GM12878 (cell line): Measurements from ENCODE around the gene MAML2. TPM values are rescaled to one million over a fixed set of nuclear protein-coding genes. Genes with fewer than 3 reads are reported as not detected.

Experiments used
- ATAC-seq: fragments of 200-7000 bp; cut with Tn5 transposase; 3 replicates; pipeline ENCODE4 v1.9.1; 2020; ENCODE audit warnings: mild to moderate bottlenecking, moderate library complexity
- BruUV-seq: library from RNA; stranded (reverse); fragments of 400-500 nt; replicated peaks from 2 replicates; lab custom pipeline; 2021; lab: Mats Ljungman, UMichigan
- CTCF ChIA-PET: fragments of 300-600 bp; sonication (Branson Sonifier 250); formaldehyde crosslinking; extraction: SDS; loops from one replicate; lab custom pipeline; 2021; ENCODE audit warnings: inconsistent platforms; lab: Yijun Ruan, JAX
- POLR2A ChIA-PET: fragments of 350-600 bp; formaldehyde crosslinking; extraction: SDS; loops from one replicate; lab custom pipeline; 2021; ENCODE audit warnings: inconsistent platforms; lab: Charles Lee
- RAD21 ChIA-PET: fragments of 300-600 bp; sonication (Branson Sonifier 250); formaldehyde crosslinking; loops from one replicate; lab custom pipeline; 2023; ENCODE audit warnings: antibody characterized with exemption; ENCODE audit not compliant: unreplicated experiment; lab: Charles Lee
- SMC1A ChIA-PET: fragments of 300-600 bp; sonication (Branson Sonifier 250); formaldehyde crosslinking; loops from one replicate; lab custom pipeline; 2023; ENCODE audit not compliant: unreplicated experiment, uncharacterized antibody; lab: Charles Lee
- DNase-seq: peaks from one replicate; pipeline ENCODE4 v3.0.0-alpha.2; 2011; ENCODE audit warnings: low read depth, low spot score
- FAIRE-seq: peaks from 3 replicates; lab custom pipeline; 2011; peaks lifted over from hg19 to GRCh38; lab: Jason Lieb, UNC
- H2AFZ ChIP-seq: 2 replicates; pipeline ENCODE4 v1.6.0; 2011; ENCODE audit warnings: low read depth, low read length, control low read depth; ENCODE audit not compliant: control insufficient read depth
- H3K27ac ChIP-seq: 2 replicates; pipeline ENCODE4 v1.5.1; 2011; ENCODE audit warnings: control low read depth; ENCODE audit not compliant: control insufficient read depth, insufficient read depth
- H3K27me3 ChIP-seq, 2 experiments: replicated peaks in 1 of 2; 2 replicates each; pipeline versions ENCODE4 v1.6.0 to v1.6.1; 2011; ENCODE audit warnings: low read length in 1 of 2; ENCODE audit not compliant: control insufficient read depth in 2 of 2, insufficient read depth in 2 of 2
- H3K36me3 ChIP-seq, 2 experiments: 2 replicates each; pipeline ENCODE4 v1.5.1; 2011; ENCODE audit warnings: low read length in 1 of 2; ENCODE audit not compliant: control insufficient read depth in 2 of 2, insufficient read depth in 2 of 2
- H3K4me1 ChIP-seq: 2 replicates; pipeline ENCODE4 v1.6.1; 2011; ENCODE audit warnings: mild to moderate bottlenecking, low read length, moderate library complexity, mixed read lengths; ENCODE audit not compliant: control insufficient read depth, insufficient read depth
- H3K4me2 ChIP-seq: 2 replicates; pipeline ENCODE4 v1.6.0; 2011; ENCODE audit warnings: control low read depth; ENCODE audit not compliant: control insufficient read depth, insufficient read depth
- H3K4me3 ChIP-seq: fragments of 200-600 bp; sonication (generic); 2 replicates; pipeline ENCODE4 v1.5.1; 2016
- H3K79me2 ChIP-seq: 2 replicates; pipeline ENCODE4 v1.6.0; 2011; ENCODE audit warnings: low read length; ENCODE audit not compliant: control insufficient read depth, insufficient read depth
- H3K9ac ChIP-seq: 2 replicates; pipeline ENCODE4 v1.8.0; 2011; ENCODE audit warnings: low read length, control low read depth, mixed read lengths; ENCODE audit not compliant: control insufficient read depth, insufficient read depth
- H3K9me3 ChIP-seq: replicated peaks from 3 replicates; pipeline ENCODE4 v1.5.1; 2011; ENCODE audit warnings: mild to moderate bottlenecking, low read length; ENCODE audit not compliant: control insufficient read depth, insufficient read depth
- H4K20me1 ChIP-seq: 2 replicates; pipeline ENCODE4 v1.6.0; 2011; ENCODE audit not compliant: control insufficient read depth, insufficient read depth
- CHD1 ChIP-seq: IDR thresholded peaks from 2 replicates; pipeline ENCODE4 v1.6.1; 2012; ENCODE audit warnings: low read depth, low read length, improper control_type of control experiment
- ETV6 ChIP-seq, 2 experiments: fragments of 450-650 bp in 1 of 2; IDR thresholded peaks in 1 of 2; conservative IDR thresholded peaks in 1 of 2; 2 replicates each; pipeline ENCODE4 v1.6.1; 2014; ENCODE audit warnings: antibody characterized with exemption in 1 of 2, borderline replicate concordance in 1 of 2, low read depth in 1 of 2, mild to moderate bottlenecking in 1 of 2, moderate library complexity in 1 of 2
- IKZF1 ChIP-seq: fragments of 450-650 bp; conservative IDR thresholded peaks from 2 replicates; pipeline ENCODE4 v1.6.1; 2017; ENCODE audit warnings: antibody characterized with exemption, mild to moderate bottlenecking
- IKZF2 ChIP-seq, 2 experiments: fragments of 450-650 bp; IDR thresholded peaks; 2 replicates each; pipeline ENCODE4 v1.6.1; 2017; ENCODE audit warnings: mild to moderate bottlenecking in 2 of 2, moderate library complexity in 2 of 2
- JUNB ChIP-seq: IDR thresholded peaks from 2 replicates; pipeline ENCODE4 v1.6.1; 2016; ENCODE audit warnings: antibody characterized with exemption, mild to moderate bottlenecking
- NFIC ChIP-seq: IDR thresholded peaks from 2 replicates; pipeline ENCODE4 v1.6.1; 2012; ENCODE audit warnings: low read depth, mild to moderate bottlenecking, inconsistent platforms, low read length, moderate library complexity
- NR2C1 ChIP-seq: fragments of 450-650 bp; IDR thresholded peaks from 2 replicates; pipeline ENCODE4 v1.6.1; 2017; ENCODE audit warnings: antibody characterized with exemption, mild to moderate bottlenecking, moderate library complexity
- RAD21 ChIP-seq: IDR thresholded peaks from 2 replicates; pipeline ENCODE4 v1.6.1; 2011; ENCODE audit warnings: mild to moderate bottlenecking, low read depth, low read length, moderate library complexity; ENCODE audit not compliant: insufficient read depth
- RAD51 ChIP-seq: fragments of 450-650 bp; IDR thresholded peaks from 2 replicates; pipeline ENCODE4 v1.6.1; 2016; ENCODE audit warnings: moderate library complexity, mild to moderate bottlenecking, inconsistent platforms
- RB1 ChIP-seq: fragments of 450-650 bp; formaldehyde crosslinking; IDR thresholded peaks from 2 replicates; pipeline ENCODE4 v1.6.1; 2017; ENCODE audit warnings: mild to moderate bottlenecking, borderline replicate concordance
- RUNX3 ChIP-seq: IDR thresholded peaks from 2 replicates; pipeline ENCODE4 v1.6.1; 2012; ENCODE audit warnings: low read length, inconsistent platforms
- WGBS: methylation state at CpG from one replicate; pipeline ENCODE4 v1.1.6; 2016; ENCODE audit warnings: low lambda C conversion rate; ENCODE audit not compliant: insufficient replicate concordance, insufficient coverage; ENCODE audit errors: missing lambda C conversion rate; 5-methylcytosine and 5-hydroxymethylcytosine counted together
- in situ Hi-C: fragments of 300-500 bp; cut with MboI; formaldehyde crosslinking; loops from 9 replicates; pipeline ENCODE4 v1.14.3; 2018; ENCODE audit warnings: mixed read lengths
- intact Hi-C: fragments of 100-400 bp; cut with micrococcal nuclease; formaldehyde crosslinking; loops from one replicate; pipeline ENCODE4 v1.14.2; 2022; ENCODE audit not compliant: unreplicated experiment
- polyA plus RNA-seq, 11 experiments: library from polyadenylated mRNA; depleted of rRNA in 4 of 11; unstranded in 6 of 11; stranded (reverse) in 5 of 11; fragments of >200 nt; fragmentation: Nextera tagmentation in 4 of 11; fragmentation: Illumina TruSeq in 1 of 11; extraction: Ambion mirVana in 4 of 11; extraction: Trizol in 1 of 11; gene quantifications; 1 replicate in 1 of 11; 2 replicates in 10 of 11; pipeline versions ENCODE4 v1.2.1 to v1.2.3, GENCODE V29; 2011 to 2016; ENCODE audit warnings: inconsistent platforms in 2 of 11, missing spikeins in 2 of 11, low read depth in 1 of 11
- total RNA-seq, 4 experiments: library from RNA; depleted of rRNA in 3 of 4; stranded (reverse); fragments of >200 nt in 3 of 4; fragmentation: Illumina TruSeq in 1 of 4; extraction: Trizol in 1 of 4; gene quantifications; 2 replicates each; pipeline versions ENCODE4 v1.2.1 to v1.2.3, GENCODE V29; 2013 to 2021
- TF ChIP-seq, protein P1 (sequence below): fragments of 450-650 bp; IDR thresholded peaks from 2 replicates; pipeline ENCODE4 v1.6.1; 2016; ENCODE audit warnings: mild to moderate bottlenecking
- TF ChIP-seq, protein P2 (sequence below): IDR thresholded peaks from 2 replicates; pipeline ENCODE4 v1.6.1; 2012; ENCODE audit warnings: mild to moderate bottlenecking, low read depth, low read length
- TF ChIP-seq, protein P3 (sequence below): fragments of 450-650 bp; IDR thresholded peaks from 2 replicates; pipeline ENCODE4 v1.6.1; 2018; ENCODE audit warnings: mild to moderate bottlenecking, low read depth, moderate library complexity; ENCODE audit not compliant: partially characterized antibody

Gene MAML2
- total and polyA plus RNA-seq, 10 of the 15 experiments (the other 5 are each of a cell fraction or from before 2014, with no cell fraction given) = 2.5 to 15.1 (median 12.0) TPM

- Histone ChIP-seq H3K9me3 (no peaks in the 10 kb centered on the region; the same call in 2 of the 3 replicates), H3K4me1 (peaks cover 32% of the 10 kb centered on the region), H3K4me3 (peak overlapping the region; percentile 23; the same call in 1 of the 2 replicates), H4K20me1 (no peaks in the 10 kb centered on the region; the same call in 1 of the 2 replicates), H3K4me2 (peak overlapping the region; percentile 67), H2AFZ (no peak overlapping the region), H3K27ac (peak overlapping the region; percentile 28; the same call in 1 of the 2 replicates), H3K79me2 (peaks cover 3% of the 10 kb centered on the region), H3K27me3 (no peaks in the 10 kb centered on the region), H3K9ac (no peak overlapping the region), H3K36me3 (no peaks in the 10 kb centered on the region; a peak in 1 of 4 replicates)
- peak; percentile 51 for TF ChIP-seq NFIC
- TF ChIP-seq RUNX3 = peak; percentile 90
- TF ChIP-seq, protein P1, sequence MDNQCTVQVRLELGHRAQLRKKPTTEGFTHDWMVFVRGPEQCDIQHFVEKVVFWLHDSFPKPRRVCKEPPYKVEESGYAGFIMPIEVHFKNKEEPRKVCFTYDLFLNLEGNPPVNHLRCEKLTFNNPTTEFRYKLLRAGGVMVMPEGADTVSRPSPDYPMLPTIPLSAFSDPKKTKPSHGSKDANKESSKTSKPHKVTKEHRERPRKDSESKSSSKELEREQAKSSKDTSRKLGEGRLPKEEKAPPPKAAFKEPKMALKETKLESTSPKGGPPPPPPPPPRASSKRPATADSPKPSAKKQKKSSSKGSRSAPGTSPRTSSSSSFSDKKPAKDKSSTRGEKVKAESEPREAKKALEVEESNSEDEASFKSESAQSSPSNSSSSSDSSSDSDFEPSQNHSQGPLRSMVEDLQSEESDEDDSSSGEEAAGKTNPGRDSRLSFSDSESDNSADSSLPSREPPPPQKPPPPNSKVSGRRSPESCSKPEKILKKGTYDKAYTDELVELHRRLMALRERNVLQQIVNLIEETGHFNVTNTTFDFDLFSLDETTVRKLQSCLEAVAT = no peak
- peak; percentile 4; the same call in 1 of the 2 replicates for TF ChIP-seq JUNB
- TF ChIP-seq IKZF2 (IDR thresholded peaks at IDR 0.05) = peak; percentile 56 to 64; a peak in 3 of 4 replicates
- TF ChIP-seq, protein P2, sequence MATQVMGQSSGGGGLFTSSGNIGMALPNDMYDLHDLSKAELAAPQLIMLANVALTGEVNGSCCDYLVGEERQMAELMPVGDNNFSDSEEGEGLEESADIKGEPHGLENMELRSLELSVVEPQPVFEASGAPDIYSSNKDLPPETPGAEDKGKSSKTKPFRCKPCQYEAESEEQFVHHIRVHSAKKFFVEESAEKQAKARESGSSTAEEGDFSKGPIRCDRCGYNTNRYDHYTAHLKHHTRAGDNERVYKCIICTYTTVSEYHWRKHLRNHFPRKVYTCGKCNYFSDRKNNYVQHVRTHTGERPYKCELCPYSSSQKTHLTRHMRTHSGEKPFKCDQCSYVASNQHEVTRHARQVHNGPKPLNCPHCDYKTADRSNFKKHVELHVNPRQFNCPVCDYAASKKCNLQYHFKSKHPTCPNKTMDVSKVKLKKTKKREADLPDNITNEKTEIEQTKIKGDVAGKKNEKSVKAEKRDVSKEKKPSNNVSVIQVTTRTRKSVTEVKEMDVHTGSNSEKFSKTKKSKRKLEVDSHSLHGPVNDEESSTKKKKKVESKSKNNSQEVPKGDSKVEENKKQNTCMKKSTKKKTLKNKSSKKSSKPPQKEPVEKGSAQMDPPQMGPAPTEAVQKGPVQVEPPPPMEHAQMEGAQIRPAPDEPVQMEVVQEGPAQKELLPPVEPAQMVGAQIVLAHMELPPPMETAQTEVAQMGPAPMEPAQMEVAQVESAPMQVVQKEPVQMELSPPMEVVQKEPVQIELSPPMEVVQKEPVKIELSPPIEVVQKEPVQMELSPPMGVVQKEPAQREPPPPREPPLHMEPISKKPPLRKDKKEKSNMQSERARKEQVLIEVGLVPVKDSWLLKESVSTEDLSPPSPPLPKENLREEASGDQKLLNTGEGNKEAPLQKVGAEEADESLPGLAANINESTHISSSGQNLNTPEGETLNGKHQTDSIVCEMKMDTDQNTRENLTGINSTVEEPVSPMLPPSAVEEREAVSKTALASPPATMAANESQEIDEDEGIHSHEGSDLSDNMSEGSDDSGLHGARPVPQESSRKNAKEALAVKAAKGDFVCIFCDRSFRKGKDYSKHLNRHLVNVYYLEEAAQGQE = no peak
- TF ChIP-seq IKZF1 = peak; percentile 56
- TF ChIP-seq, protein P3, sequence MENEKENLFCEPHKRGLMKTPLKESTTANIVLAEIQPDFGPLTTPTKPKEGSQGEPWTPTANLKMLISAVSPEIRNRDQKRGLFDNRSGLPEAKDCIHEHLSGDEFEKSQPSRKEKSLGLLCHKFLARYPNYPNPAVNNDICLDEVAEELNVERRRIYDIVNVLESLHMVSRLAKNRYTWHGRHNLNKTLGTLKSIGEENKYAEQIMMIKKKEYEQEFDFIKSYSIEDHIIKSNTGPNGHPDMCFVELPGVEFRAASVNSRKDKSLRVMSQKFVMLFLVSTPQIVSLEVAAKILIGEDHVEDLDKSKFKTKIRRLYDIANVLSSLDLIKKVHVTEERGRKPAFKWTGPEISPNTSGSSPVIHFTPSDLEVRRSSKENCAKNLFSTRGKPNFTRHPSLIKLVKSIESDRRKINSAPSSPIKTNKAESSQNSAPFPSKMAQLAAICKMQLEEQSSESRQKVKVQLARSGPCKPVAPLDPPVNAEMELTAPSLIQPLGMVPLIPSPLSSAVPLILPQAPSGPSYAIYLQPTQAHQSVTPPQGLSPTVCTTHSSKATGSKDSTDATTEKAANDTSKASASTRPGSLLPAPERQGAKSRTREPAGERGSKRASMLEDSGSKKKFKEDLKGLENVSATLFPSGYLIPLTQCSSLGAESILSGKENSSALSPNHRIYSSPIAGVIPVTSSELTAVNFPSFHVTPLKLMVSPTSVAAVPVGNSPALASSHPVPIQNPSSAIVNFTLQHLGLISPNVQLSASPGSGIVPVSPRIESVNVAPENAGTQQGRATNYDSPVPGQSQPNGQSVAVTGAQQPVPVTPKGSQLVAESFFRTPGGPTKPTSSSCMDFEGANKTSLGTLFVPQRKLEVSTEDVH = no peak
- TF ChIP-seq RAD21 = no peak
- TF ChIP-seq ETV6 (conservative IDR thresholded peaks at IDR 0.05 in 1 of 2, IDR thresholded peaks at IDR 0.05 in 1 of 2; ENCODE audit: borderline replicate concordance in 1 of 2, low read depth in 1 of 2) = peak in 1 of 2 experiments; percentile 18; a peak in 1 of 4 replicates
- no peak for TF ChIP-seq CHD1
- TF ChIP-seq NR2C1 = peak; percentile 44
- no peak for TF ChIP-seq RAD51
- TF ChIP-seq RB1 = no peak
- 18% methylated on average over 3 of the region's 3 CpGs for WGBS
- in situ Hi-C loops (loop anchor here (5.0 kb wide), 1 partner anchor 378 kb away; the partner anchor contains the start of gene JRKL), intact Hi-C loops (loop anchor here (5.0 kb wide), 2 partner anchors 63 to 228 kb away; no protein-coding TSS in a partner anchor)
- DNase-seq = peak; percentile 36
- peak; percentile 47 for ATAC-seq
- ChIA-PET RAD21 (interaction anchor here (0.8 to 7.0 kb wide), 10 partner anchors 16 to 380 kb away, joined by 3 to 94 read pairs (median 6); partner anchors contain the start of genes CCDC82, JRKL and MAML2), CTCF (interaction anchor here (0.7 to 6.3 kb wide), 13 partner anchors 10 to 411 kb away, joined by 3 to 134 read pairs (median 5); partner anchors contain the start of genes CCDC82, CEP57, JRKL and MAML2), SMC1A (interaction anchor here (0.7 to 7.0 kb wide), 17 partner anchors 16 to 380 kb away, joined by 3 to 147 read pairs (median 4); partner anchors contain the start of genes CCDC82, JRKL and MAML2), POLR2A (interaction anchor here (0.6 to 4.1 kb wide), 6 partner anchors 37 to 374 kb away, joined by 3 to 18 read pairs (median 4); partner anchors contain the start of gene MAML2)
- no TSS peak for BruUV-seq
- FAIRE-seq = no peak
These were observed 328.8 kb downstream of the MAML2 start for GRCh38 chr11:96014217-96014616.
